Activated CD4-positive, CD25-positive, alpha-beta regulatory T cell treated with anti-CD3 and anti-CD28 coated beads, Interleukin-2, amount 50 U/mL, for 72 hours (primary cell): ENCODE results near the gene C19orf18.

Source experiments
- DNase-seq: peaks from one replicate; pipeline ENCODE4 v3.0.0; 2021

C19orf18 gene

DNA sequence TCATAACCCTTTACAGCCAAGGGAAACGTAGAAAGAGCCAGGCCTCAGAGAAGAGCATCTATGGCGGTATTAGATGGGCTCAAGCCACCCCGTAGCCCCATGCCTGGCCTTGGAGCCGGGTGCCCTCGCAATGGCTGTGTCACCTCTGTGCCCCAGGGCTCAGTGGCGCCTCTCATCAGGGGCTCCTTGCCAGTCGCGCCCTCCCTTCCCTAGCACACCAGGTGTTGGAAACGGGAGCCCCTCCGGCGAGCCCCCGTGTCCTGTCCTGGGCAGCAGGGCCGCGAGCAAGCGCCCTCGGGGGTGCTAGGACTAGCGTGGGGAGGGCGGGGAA is 27.3 kb downstream of the C19orf18 start:
- DNase-seq, result no peak

DNA sequence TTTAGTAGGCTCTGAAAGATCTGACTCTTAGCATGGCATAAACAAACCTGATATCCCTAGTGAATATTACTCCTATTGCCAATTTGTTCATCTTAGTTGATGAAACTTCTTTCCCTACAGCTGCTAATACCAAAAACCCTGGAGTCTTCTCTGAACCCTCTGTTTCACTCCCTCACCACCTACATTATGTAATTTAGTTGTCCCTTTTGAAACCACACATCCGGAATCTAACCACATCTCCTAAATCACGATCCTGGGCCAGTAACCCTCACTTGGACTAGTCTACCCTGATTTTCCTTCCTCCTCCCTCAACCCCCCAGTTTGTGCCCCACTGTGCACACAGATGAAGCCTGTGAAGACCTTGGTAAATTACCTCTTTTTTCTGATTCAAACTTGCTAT is 28.0 kb downstream of the C19orf18 start:
- DNase-seq, result no peak

DNA sequence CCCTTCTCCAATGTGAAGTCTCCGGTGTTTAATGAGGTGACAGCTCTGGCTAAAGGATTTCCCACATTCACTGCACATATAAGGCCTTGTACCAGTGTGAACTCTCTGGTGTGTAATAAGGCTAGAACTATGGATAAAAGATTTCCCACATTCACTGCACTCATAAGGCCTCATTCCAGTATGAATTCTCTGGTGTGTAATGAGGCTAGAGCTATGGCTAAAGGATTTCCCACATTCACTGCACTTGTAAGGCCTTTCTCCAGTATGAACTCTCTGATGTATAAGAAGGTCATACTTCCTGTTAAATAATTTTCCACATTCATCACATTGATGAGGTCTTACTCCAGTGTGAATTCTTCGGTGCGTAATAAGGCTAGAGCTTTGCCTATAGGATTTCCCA is 32.7 kb downstream of the C19orf18 start:
- DNase-seq, result no peak

DNA sequence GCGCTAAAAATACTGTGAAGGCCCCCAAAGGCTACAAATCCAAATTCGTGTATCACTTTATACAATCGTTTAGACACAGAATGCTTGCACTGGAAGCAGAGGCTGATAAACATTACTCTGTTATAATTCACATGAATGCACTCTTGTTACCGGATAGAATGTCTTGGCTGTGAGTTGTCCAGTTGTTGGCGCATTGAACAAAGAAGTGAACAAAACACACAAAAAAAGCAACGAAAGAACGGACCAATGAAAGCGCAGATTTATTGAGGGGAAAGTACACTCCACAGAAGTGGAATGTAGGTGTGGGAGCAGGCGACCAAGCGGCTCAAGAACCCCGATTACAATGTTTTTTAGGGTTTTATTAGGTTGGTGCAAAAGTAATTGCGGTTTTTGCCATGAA is 38.6 kb downstream of the C19orf18 start:
- no peak for DNase-seq

- no peak for DNase-seq
Measured at GRCh38 chr19:57934820-57935665, 39.3 kb downstream of the C19orf18 start, which contains the start of gene ZNF418. ZNF418 (minus strand) TSS chr19:57935402; CDS start chr19:57933822, 1,580 bp downstream.

DNA sequence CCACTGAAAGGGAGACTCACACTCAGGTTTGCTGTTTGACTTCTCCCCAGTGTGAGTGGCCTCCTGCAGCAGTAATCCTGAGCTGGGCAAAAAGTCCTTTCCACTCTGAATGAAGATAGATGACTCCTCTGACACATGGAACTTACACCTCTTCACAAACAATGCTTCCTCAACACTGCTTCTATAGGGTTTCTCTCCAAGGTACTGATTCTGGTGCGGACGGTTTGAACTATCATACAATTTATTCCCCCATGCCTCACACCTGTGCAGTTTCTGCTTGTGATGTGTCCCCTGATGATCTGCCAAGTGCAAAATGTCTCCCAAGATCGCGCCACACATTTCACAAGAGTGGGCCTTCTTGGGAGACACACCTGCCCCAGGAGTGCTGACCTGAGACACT is 46.7 kb downstream of the C19orf18 start:
- DNase-seq, result no peak

DNA sequence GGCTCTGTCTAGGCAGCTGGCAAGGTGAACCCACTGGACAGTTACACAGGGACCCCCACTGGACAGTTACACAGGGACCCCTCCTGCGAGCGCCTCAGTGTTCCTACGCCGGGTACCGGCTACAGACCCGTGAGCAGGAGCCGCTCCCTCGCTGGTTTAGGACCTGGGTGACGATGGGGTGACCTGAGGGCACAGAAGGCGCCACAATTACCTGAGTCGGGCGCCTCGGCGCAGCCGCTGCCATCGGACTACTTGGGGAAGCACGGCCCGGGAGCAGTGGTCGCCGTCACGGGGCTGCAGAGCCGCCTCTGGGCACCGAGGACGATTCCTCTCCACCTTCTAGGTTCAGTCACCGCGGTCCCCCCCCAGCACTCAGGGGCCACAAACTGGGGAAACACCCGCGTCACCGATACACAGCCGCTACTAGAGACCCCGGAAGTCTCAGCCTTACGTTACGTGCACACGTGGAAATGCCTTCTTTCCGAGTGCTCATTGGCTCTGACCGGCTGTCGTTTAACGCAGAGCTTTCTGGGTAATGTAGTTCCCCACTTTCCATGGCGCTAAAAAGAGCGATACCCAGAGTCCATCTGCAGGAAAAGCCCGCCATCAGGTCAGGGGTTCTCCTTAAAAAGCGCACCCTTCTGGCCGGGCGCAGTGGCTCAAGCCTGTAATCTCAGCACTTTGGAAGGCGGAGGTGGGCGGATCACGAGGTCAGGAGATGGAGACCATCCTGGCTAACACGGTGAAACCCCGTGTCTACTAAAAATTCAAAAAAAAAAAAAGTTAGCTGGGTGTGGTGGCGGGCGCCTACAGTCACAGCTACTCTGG is 58.0 kb downstream of the C19orf18 start, which contains the start of gene ZNF417:
ZNF417 (minus strand) TSS at position 425 of the 828 bp plus-strand sequence; CDS start at position 244, 181 bp downstream.
- peak; percentile 75 for DNase-seq

DNA sequence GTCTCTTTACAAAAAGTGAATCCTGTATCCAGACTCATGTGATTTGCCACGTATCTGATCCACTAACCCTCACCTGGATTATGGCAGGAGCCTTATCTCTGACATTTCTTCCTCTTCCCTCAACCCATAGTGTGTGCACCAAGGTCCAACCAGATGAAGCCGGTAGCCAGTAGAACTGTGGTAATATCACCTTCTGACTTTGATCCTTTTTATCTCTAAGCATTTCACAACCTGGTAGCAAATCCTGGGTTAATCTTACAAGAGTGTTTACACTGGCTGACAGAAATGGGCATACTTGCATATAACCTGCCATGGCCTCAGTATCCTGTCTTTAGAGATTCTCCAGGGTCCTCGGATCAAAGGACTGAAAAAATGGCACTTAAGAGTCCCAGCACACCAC is 59.8 kb downstream of the C19orf18 start:
- no peak for DNase-seq
